Activated CD4-positive, alpha-beta T cell treated with anti-CD3 and anti-CD28 coated beads, Interleukin-2, amount 10 ng/mL, durations not matched to agents 7 days and 5 days (primary cell): ENCODE measurements around the gene SMTNL2. TPM values are rescaled to one million over a fixed set of nuclear protein-coding genes. Genes with fewer than 3 reads are reported as not detected.
"Not testable (repeated sequence)": the region's sequence is repeated elsewhere in the genome, so short reads cannot be mapped to it uniquely, and the experiment has no call there.

ENCODE experiments used
- CTCF ChIA-PET: fragments of 350-600 bp; sonication (Branson Sonifier 250); formaldehyde crosslinking; loops from one replicate; lab custom pipeline; 2021; ENCODE audit warnings: antibody characterized with exemption; lab: Charles Lee
- POLR2A ChIA-PET: fragments of 350-600 bp; sonication (Branson Sonifier 250); formaldehyde crosslinking; loops from one replicate; lab custom pipeline; 2021; ENCODE audit warnings: antibody characterized with exemption; lab: Charles Lee
- DNase-seq: peaks from one replicate; pipeline ENCODE4 v3.0.0-alpha.2; 2020
- H3K27ac Mint-ChIP-seq: one replicate; pipeline ENCODE4 v1.8.0; 2021; ENCODE audit warnings: mild to moderate bottlenecking, moderate library complexity, mixed read lengths
- H3K27me3 Mint-ChIP-seq: one replicate; pipeline ENCODE4 v1.8.0; 2021; ENCODE audit warnings: mixed read lengths
- H3K36me3 Mint-ChIP-seq: one replicate; pipeline ENCODE4 v1.8.0; 2021; ENCODE audit warnings: low read depth, mixed read lengths
- H3K4me1 Mint-ChIP-seq: one replicate; pipeline ENCODE4 v1.8.0; 2021; ENCODE audit warnings: mixed read lengths
- H3K4me3 Mint-ChIP-seq: one replicate; pipeline ENCODE4 v1.8.0; 2021; ENCODE audit warnings: mild to moderate bottlenecking, moderate library complexity, mixed read lengths
- H3K9me3 Mint-ChIP-seq: one replicate; pipeline ENCODE4 v1.8.0; 2021; ENCODE audit warnings: mixed read lengths
- total RNA-seq, 2 experiments: library from RNA; stranded (reverse); gene quantifications; one replicate each; pipeline ENCODE4 v1.2.3, GENCODE V29; 2021

SMTNL2 gene
- total RNA-seq, 2 experiments from 2014 or later = not detected

DNA sequence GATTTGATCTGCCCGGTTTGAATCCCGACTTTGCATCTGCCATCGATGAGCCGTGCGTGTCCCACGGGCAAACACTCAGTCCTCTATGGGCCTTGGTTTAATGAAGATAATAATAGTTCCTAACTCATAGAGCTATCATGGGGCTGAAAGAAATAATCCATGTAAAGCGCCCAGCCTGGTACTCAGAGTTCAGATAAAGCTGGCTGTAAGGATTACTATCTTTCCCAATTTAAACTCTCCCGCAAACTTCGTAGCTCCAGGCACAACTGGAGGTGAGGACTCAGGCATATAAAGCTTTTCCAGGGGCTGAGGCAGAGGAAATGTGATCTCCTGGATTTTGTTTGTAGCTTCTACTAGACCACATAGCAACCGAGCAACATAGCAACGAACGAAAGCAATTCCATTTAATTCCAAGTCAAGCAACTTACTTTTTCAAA, 40.9 kb downstream of the SMTNL2 start:
- H3K36me3 Mint-ChIP-seq = no peaks in the 10 kb centered on the region
- no peaks in the 10 kb centered on the region for H3K9me3 Mint-ChIP-seq
- DNase-seq = no peak
- H3K27me3 Mint-ChIP-seq = peaks cover 30% of the 10 kb centered on the region
- H3K4me1 Mint-ChIP-seq = peaks cover 3% of the 10 kb centered on the region
- no peak overlapping the region for H3K4me3 Mint-ChIP-seq
- ChIA-PET POLR2A (no interaction called here), CTCF (interaction anchor here (0.6 to 1.7 kb wide), 7 partner anchors 10 to 165 kb away, joined by 3 to 9 read pairs (median 3); no protein-coding TSS in a partner anchor)
- no peak overlapping the region for H3K27ac Mint-ChIP-seq

DNA sequence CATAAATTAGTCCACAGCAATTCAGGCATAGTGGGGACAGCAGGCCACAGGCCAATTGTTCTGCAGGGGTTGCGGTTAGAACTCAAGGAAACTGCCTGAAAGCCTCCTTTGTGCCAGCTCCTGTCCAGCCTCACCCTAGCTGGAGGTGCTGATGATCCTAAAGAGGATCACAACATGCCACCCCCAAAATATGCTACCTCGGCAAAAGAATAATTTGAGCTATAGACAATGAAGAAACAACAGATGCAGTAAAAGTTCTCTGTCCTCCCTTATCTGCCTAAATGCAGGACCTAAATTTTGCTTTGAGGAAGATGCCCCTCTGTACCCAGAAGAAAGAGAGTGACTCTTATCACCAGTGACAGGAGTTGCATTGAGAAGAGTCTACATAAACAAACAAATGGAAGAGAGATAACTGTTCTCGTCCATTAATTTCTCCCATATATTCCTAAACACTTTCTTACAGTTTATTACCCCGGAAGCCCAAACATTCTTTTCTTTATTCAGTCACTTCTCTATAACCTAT, 42.5 kb downstream of the SMTNL2 start:
- no peaks in the 10 kb centered on the region for H3K36me3 Mint-ChIP-seq
- H3K27ac Mint-ChIP-seq = no peak overlapping the region
- POLR2A ChIA-PET = interaction anchor here (0.6 kb wide), 1 partner anchor 148 kb away, joined by 3 read pairs; no protein-coding TSS in a partner anchor
- H3K4me3 Mint-ChIP-seq = no peak overlapping the region
- CTCF ChIA-PET = interaction anchor here (0.6 to 1.2 kb wide), 4 partner anchors 10 to 60 kb away, joined by 3 to 4 read pairs (median 3); no protein-coding TSS in a partner anchor
- DNase-seq = no peak
- peaks cover 30% of the 10 kb centered on the region for H3K27me3 Mint-ChIP-seq
- H3K4me1 Mint-ChIP-seq = peaks cover 3% of the 10 kb centered on the region
- no peaks in the 10 kb centered on the region for H3K9me3 Mint-ChIP-seq

DNA sequence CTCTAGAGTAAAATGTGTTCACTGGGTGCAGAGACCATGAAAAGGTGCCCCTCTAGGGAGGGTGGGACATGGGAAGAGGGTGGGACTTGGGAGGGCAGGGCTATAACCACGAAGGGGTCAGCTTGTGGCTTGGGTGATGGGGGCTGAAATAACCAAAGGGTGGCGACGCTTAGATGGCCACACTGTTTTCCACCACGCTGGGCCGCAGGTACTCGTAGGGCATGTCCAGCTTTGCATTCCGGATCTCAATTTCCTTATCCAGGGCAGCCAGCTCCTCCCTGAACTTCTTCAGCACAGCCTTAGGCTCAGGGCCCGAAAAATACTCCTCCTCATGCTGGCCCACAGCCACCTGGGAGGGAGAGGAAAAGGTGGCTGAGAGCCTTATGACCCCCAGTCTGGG, 47.1 kb downstream of the SMTNL2 start:
- Mint-ChIP-seq H3K4me1 (peaks cover 6% of the 10 kb centered on the region), H3K36me3 (no peaks in the 10 kb centered on the region), H3K4me3 (no peak overlapping the region), H3K9me3 (no peaks in the 10 kb centered on the region), H3K27me3 (peaks cover 34% of the 10 kb centered on the region), H3K27ac (no peak overlapping the region)
- ChIA-PET POLR2A (no interaction called here), CTCF (interaction anchor here (0.8 to 1.1 kb wide), 2 partner anchors 158 to 221 kb away, joined by 3 read pairs; no protein-coding TSS in a partner anchor)
- no peak for DNase-seq

DNA sequence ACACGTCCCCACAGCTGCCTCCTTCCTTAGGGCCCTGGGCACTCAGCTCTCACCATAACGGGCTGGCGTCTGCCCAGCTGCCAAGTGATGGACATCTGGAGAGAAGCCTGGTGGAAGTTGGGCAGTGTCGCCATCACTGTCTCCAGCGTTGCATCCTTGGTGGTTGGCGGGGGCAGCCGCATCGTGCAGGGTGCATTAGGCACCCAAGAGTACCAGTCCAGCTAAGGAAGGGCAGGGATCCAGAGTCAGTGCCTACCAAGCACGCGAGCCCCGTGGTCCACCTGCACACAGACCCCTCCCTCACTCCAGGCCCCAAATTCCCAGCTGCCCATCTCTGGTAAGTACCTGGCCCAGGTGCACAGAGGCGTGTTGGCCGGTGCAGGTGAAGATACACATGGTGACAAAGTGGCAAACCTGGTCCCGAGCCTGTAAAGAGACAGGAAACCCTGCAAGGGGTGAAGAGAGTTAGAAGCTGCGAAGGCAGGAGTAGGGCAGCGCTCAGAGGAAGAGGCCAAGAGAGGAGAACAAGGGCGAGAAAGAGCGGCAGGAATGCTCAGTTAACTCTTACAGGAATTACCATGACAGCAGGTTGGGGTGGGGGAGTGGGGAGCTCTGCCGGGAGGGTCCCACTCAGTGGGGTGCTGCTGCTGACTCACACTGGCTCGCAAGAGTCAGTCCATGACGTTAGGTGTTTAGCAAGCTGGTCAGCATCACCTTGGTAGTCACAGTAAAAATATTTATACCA, 47.7 kb downstream of the SMTNL2 start:
- POLR2A ChIA-PET = no interaction called here
- CTCF ChIA-PET = interaction anchor here (0.8 to 1.1 kb wide), 3 partner anchors 65 to 222 kb away, joined by 3 to 4 read pairs (median 3); no protein-coding TSS in a partner anchor
- DNase-seq = no peak
- H3K9me3 Mint-ChIP-seq = no peaks in the 10 kb centered on the region
- peaks cover 9% of the 10 kb centered on the region for H3K4me1 Mint-ChIP-seq
- H3K27me3 Mint-ChIP-seq = peaks cover 35% of the 10 kb centered on the region
- no peak overlapping the region for H3K27ac Mint-ChIP-seq
- H3K36me3 Mint-ChIP-seq = no peaks in the 10 kb centered on the region
- no peak overlapping the region for H3K4me3 Mint-ChIP-seq

DNA sequence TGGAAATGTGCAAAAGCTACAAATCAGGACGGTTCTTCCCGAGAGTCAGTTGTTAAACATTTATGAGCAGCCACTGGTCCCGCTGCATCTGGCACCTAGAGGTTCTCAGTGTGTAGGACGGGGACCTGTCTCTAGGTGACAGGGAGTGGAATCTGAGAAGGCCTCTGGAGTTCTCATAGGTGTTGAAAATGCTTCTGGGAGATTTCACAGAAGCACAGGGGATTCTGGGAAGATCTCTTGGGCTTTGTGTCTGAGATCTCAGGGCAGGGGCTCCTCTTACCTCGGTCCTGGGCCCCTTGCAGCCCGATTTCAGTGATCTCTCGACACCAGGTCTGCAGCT, 48.2 kb downstream of the SMTNL2 start:
- Mint-ChIP-seq H3K9me3 (no peaks in the 10 kb centered on the region), H3K36me3 (no peaks in the 10 kb centered on the region)
- CTCF ChIA-PET = interaction anchor here (0.9 kb wide), 1 partner anchor 65 kb away, joined by 4 read pairs; no protein-coding TSS in a partner anchor

DNA sequence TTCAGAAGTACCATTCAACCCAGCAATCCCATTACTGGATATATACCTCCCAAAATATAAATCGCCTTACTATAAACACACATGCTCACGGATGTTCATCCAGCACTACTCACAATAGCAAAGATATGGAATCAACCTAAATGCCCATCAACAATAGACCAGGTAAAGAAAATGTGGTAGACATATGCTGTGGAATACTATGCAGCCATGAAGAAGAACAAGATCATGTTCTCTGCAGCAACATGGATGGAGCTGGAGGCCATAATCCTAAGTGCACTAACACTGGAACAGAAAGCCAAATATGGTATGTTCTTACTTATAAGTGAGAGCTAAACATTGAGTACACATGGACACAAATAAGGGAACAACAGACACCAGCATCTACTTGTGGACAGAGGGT, 49.3 kb downstream of the SMTNL2 start:
- Mint-ChIP-seq H3K9me3 (no peaks in the 10 kb centered on the region), H3K36me3 (no peaks in the 10 kb centered on the region), H3K4me3 (no peak overlapping the region), H3K4me1 (peaks cover 9% of the 10 kb centered on the region), H3K27ac (no peak overlapping the region), H3K27me3 (peaks cover 39% of the 10 kb centered on the region)
- ChIA-PET CTCF (interaction anchor here (0.6 kb wide), 1 partner anchor 446 kb away, joined by 6 read pairs; no protein-coding TSS in a partner anchor), POLR2A (no interaction called here)
- no peak for DNase-seq

More for the DNA sequence above, 48.2 kb downstream of the SMTNL2 start:
- POLR2A ChIA-PET = no interaction called here
- DNase-seq = no peak
- no peak overlapping the region for H3K27ac Mint-ChIP-seq
- peaks cover 9% of the 10 kb centered on the region for H3K4me1 Mint-ChIP-seq
- H3K4me3 Mint-ChIP-seq = no peak overlapping the region
- H3K27me3 Mint-ChIP-seq = peaks cover 35% of the 10 kb centered on the region

DNA sequence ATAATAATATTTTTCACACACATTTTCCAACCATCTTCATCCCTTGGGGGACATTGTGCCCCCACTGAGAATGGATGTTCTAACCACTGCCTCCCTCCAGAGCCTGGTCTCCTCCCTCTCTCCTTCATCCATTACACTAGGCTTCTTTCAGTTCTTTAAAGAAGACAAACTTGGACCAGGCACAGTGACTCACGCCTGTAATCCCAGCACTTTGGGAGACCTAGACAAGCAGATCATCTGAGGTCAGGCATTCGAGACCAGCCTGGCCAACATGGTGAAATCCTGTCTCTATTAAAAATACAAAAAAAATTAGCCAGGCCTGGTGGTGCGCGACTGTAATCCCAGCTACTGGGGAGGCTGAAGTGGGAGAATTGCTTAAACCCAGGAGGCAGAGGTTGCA, 50.6 kb downstream of the SMTNL2 start:
- Mint-ChIP-seq H3K36me3 (no peaks in the 10 kb centered on the region), H3K27me3 (peaks cover 46% of the 10 kb centered on the region), H3K9me3 (no peaks in the 10 kb centered on the region), H3K4me3 (no peak overlapping the region), H3K27ac (no peak overlapping the region), H3K4me1 (peaks cover 14% of the 10 kb centered on the region)
- ChIA-PET CTCF (interaction anchor here (1.1 kb wide), 1 partner anchor 42 kb away, joined by 3 read pairs; no protein-coding TSS in a partner anchor), POLR2A (no interaction called here)
- no peak for DNase-seq

DNA sequence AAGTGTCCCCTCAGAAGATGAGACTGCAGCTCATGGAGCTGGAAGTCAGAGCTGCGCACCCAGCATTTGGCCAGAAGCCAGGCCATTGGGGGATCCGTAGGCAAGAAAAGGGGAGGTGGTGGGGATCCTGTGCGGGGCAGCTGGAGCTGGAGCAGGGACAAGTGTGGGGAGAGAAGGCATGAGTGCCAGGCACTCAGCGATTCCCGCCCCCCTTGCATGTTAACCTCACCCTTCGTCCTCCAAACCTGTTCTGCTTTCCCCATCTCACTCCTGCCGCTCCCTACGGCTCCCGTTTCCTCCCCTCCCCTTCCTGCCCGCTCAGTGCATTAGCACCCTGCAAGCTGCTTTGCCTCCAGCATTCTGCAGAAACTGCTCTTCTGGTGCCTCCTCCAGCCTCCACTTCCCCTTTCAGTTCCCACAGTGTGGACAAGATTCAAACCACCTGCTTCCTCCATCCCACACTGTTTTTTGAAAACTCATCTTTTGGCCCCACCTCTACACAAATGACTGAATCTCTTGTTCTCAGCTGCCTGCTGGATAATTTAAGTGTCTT, 51.6 kb downstream of the SMTNL2 start:
- H3K27ac Mint-ChIP-seq = no peak overlapping the region
- H3K4me1 Mint-ChIP-seq = peaks cover 19% of the 10 kb centered on the region
- H3K27me3 Mint-ChIP-seq = peaks cover 52% of the 10 kb centered on the region
- DNase-seq = no peak
- H3K36me3 Mint-ChIP-seq = no peaks in the 10 kb centered on the region
- no peaks in the 10 kb centered on the region for H3K9me3 Mint-ChIP-seq
- H3K4me3 Mint-ChIP-seq = no peak overlapping the region
- CTCF ChIA-PET = no interaction called here
- POLR2A ChIA-PET = no interaction called here

DNA sequence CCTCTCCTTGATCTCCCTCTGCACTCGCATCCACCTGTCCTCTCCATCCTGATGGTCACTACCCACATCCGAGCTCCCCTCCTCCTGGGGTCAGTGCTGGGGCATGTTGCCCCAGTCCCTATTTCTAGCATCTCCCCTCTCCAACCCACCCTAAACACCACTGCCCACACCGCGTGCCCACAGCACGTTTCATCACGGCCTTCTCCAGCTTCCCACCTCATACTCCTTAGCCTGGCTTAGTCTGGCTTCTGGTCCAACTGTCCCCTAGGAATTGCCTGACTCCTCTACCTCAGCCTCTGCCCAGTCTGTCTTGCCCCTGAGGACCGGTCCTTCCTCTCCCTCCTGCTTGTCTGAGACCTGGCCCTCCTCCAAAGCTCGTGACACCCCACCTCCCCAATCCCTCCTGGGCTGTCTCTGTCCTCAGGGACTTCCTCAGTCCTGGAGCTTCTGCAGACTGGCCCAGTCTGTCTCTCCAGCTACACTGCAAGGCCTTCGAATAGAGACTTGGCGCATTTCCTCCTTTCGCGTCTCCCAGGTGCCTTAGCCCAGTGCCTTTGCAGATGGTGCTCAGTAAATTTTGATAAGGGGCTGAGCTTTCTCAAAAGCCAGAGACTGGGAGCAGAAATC, 52.3 kb downstream of the SMTNL2 start:
- no peak for DNase-seq
- peaks cover 58% of the 10 kb centered on the region for H3K27me3 Mint-ChIP-seq
- ChIA-PET CTCF (interaction anchor here (1.0 kb wide), 1 partner anchor 10 kb away, joined by 4 read pairs; no protein-coding TSS in a partner anchor), POLR2A (no interaction called here)
- H3K4me3 Mint-ChIP-seq = no peak overlapping the region
- no peaks in the 10 kb centered on the region for H3K9me3 Mint-ChIP-seq
- peaks cover 21% of the 10 kb centered on the region for H3K4me1 Mint-ChIP-seq
- no peaks in the 10 kb centered on the region for H3K36me3 Mint-ChIP-seq
- H3K27ac Mint-ChIP-seq = no peak overlapping the region

DNA sequence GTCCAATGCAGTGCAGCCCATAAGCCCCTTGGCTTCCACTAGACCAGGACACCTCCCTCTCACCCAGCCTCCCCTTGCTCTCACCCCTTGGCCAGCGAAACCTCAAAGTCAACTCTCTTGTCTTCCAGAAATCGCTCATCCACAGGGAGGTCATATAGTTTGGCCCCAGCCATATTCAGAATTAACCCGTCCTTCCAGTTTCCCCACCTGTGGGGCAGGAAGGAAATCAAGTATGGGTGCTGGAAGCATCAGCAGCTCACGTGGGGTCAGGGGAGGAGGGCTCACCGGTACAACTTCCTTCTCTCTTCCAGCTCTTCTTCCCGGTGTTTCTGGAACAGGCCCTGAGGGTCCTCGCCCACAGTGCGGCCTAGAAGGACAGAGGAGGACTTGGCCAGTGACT, 54.4 kb downstream of the SMTNL2 start:
- H3K9me3 Mint-ChIP-seq, H3K36me3 Mint-ChIP-seq, POLR2A ChIA-PET, CTCF ChIA-PET, H3K27ac Mint-ChIP-seq, H3K4me3 Mint-ChIP-seq, DNase-seq: not testable (repeated sequence)
- H3K27me3 Mint-ChIP-seq = peaks cover 77% of the 10 kb centered on the region
- H3K4me1 Mint-ChIP-seq = peaks cover 25% of the 10 kb centered on the region

DNA sequence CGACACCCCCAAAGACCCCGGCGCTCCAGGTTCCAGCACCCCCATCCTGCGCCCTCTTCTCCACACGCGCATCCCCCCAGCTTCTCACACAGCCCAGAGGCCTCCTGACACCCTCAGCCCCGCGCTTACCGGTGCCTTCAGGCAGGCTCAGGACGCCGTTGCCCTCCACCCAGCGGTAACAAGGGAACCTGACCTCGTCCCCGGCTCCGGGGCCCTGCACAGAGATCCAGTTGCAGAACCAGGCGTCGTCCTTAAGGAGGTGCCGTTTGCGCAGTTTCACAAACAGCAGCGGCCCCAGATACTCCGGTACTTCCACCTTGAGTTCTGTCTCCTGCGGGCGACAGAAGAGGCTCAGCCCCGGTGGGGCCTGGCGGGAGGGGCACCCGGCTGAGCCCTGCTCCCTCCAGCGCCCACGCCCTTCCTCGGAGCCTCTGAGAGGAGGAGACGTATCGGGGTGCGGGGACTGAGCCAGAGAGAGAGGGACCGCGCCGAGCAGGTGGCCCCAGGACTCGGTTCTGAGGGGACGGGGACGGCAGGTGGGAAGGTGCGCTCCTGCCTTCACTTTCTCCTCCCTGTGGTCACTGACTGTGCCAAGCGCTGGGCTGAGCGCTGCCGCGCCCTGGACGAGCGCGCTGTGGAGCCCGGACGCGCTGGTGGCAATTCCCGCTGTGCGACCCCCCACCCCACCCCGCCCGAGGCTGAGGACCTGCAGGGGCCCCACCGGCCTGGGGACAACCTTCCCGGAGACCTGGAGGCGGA, 55.2 kb downstream of the SMTNL2 start:
- H3K27me3 Mint-ChIP-seq = peaks cover 77% of the 10 kb centered on the region
- H3K9me3 Mint-ChIP-seq, CTCF ChIA-PET, POLR2A ChIA-PET, H3K27ac Mint-ChIP-seq, H3K36me3 Mint-ChIP-seq: not testable (repeated sequence)
- H3K4me1 Mint-ChIP-seq = peaks cover 25% of the 10 kb centered on the region
- peak; percentile 49 for DNase-seq
- peak overlapping the region; percentile 66 for H3K4me3 Mint-ChIP-seq

DNA sequence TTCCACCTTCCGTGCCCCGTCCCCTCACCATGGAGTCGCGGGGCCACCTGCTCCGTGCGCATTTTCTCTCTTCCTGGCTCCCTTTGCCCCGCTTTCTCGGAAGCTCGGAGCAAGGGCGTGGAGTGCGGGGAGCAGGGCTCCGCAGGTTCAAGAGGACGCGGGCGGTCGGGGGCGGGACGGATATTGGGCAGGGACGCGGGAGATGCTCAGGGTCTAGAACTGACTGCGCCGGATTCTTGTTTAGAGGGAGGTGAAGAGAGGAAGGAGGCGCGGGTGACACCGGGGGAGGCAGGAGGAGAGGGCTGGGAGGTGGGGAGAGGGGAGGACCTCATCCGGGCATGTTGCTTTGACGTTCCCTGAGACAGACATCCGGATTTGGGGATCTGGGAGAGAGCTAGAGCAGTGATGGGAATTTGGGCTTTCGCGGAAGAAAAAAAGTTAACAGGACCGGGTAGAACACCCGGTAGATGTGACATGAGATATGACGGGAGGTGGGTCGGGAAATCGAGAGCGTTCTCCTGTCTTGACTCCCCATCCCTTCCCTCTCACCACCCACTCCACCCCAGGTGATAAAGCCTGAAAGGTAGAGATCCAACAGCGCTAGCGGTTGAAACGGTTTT, 56.4 kb downstream of the SMTNL2 start:
- H3K27ac Mint-ChIP-seq, H3K4me3 Mint-ChIP-seq, CTCF ChIA-PET, POLR2A ChIA-PET, H3K36me3 Mint-ChIP-seq, H3K9me3 Mint-ChIP-seq: not testable (repeated sequence)
- peak; percentile 49 for DNase-seq
- Mint-ChIP-seq H3K27me3 (peaks cover 73% of the 10 kb centered on the region), H3K4me1 (peaks cover 25% of the 10 kb centered on the region)
